H9 (cell line): ENCODE measurements around the gene IGFBP5. TPM values are rescaled to one million over a fixed set of nuclear protein-coding genes. Genes with fewer than 3 reads are reported as not detected.

ENCODE experiments used
- DNase-seq: peaks from one replicate; pipeline ENCODE4 v3.0.0-alpha.2; 2017
- H2AFZ ChIP-seq: one replicate; pipeline ENCODE4 v1.6.1; 2013; ENCODE audit warnings: mild to moderate bottlenecking, low read length, control low read depth, moderate library complexity
- H2AK5ac ChIP-seq: 2 replicates; pipeline ENCODE4 v1.6.1; 2013; ENCODE audit warnings: low read length, control low read depth, mixed read lengths; ENCODE audit not compliant: insufficient read length
- H2BK120ac ChIP-seq: one replicate; pipeline ENCODE4 v1.6.1; 2013; ENCODE audit warnings: low read depth, mild to moderate bottlenecking, low read length, control low read depth, inconsistent platforms; ENCODE audit not compliant: poor library complexity, severe bottlenecking
- H2BK12ac ChIP-seq: 2 replicates; pipeline ENCODE4 v1.6.1; 2013; ENCODE audit warnings: low read length, control low read depth, mixed read lengths, low read depth; ENCODE audit not compliant: insufficient read length
- H2BK15ac ChIP-seq: 2 replicates; pipeline ENCODE4 v1.6.1; 2013; ENCODE audit warnings: low read depth, low read length, control low read depth
- H2BK20ac ChIP-seq: one replicate; pipeline ENCODE4 v1.6.1; 2013; ENCODE audit warnings: low read depth, mild to moderate bottlenecking, low read length, control low read depth, inconsistent platforms; ENCODE audit not compliant: poor library complexity, severe bottlenecking
- H2BK5ac ChIP-seq: 2 replicates; pipeline ENCODE4 v1.6.1; 2013; ENCODE audit warnings: low read length, control low read depth, mixed read lengths; ENCODE audit not compliant: insufficient read length
- H3K14ac ChIP-seq: 2 replicates; pipeline ENCODE4 v1.6.1; 2013; ENCODE audit warnings: low read length, control low read depth; ENCODE audit not compliant: insufficient read depth
- H3K18ac ChIP-seq: 2 replicates; pipeline ENCODE4 v1.6.1; 2013; ENCODE audit warnings: low read depth, mild to moderate bottlenecking, mixed read lengths, low read length, control low read depth; ENCODE audit not compliant: insufficient read length
- H3K23ac ChIP-seq: 2 replicates; pipeline ENCODE4 v1.6.1; 2013; ENCODE audit warnings: low read length, control low read depth, mixed read lengths, low read depth; ENCODE audit not compliant: insufficient read length
- H3K23me2 ChIP-seq: 2 replicates; pipeline ENCODE4 v1.6.1; 2013; ENCODE audit warnings: low read depth, mild to moderate bottlenecking, mixed read lengths, low read length, control low read depth; ENCODE audit not compliant: insufficient read length, poor library complexity, severe bottlenecking
- H3K27ac ChIP-seq: 2 replicates; pipeline ENCODE4 v1.5.1; 2013; ENCODE audit warnings: low read length, control low read depth, mixed read lengths, low read depth; ENCODE audit not compliant: insufficient read length
- H3K27me3 ChIP-seq: 2 replicates; pipeline ENCODE4 v1.6.1; 2013; ENCODE audit warnings: low read length, control low read depth, inconsistent platforms; ENCODE audit not compliant: insufficient read depth
- H3K4ac ChIP-seq: 2 replicates; pipeline ENCODE4 v1.6.1; 2013; ENCODE audit warnings: low read depth, mild to moderate bottlenecking, control low read depth, inconsistent platforms, low read length, moderate library complexity
- H3K4me1 ChIP-seq: 2 replicates; pipeline ENCODE4 v1.6.1; 2013; ENCODE audit warnings: low read length, control low read depth, inconsistent platforms; ENCODE audit not compliant: insufficient read depth
- H3K4me2 ChIP-seq: 2 replicates; pipeline ENCODE4 v1.6.1; 2013; ENCODE audit warnings: low read length, control low read depth, mixed read lengths; ENCODE audit not compliant: insufficient read length, insufficient read depth
- H3K56ac ChIP-seq: 2 replicates; pipeline ENCODE4 v1.6.1; 2013; ENCODE audit warnings: low read depth, mild to moderate bottlenecking, mixed read lengths, low read length, control low read depth; ENCODE audit not compliant: insufficient read length
- H3K79me1 ChIP-seq: 2 replicates; pipeline ENCODE4 v1.6.1; 2013; ENCODE audit warnings: low read depth, mild to moderate bottlenecking, moderate library complexity, low read length, control low read depth, inconsistent platforms; ENCODE audit not compliant: insufficient read depth, poor library complexity, severe bottlenecking
- H3K79me2 ChIP-seq: 2 replicates; pipeline ENCODE4 v1.6.1; 2013; ENCODE audit warnings: low read length, control low read depth, inconsistent platforms; ENCODE audit not compliant: insufficient read depth
- H3K9ac ChIP-seq: 2 replicates; pipeline ENCODE4 v1.6.1; 2013; ENCODE audit warnings: low read length, control low read depth, mixed read lengths; ENCODE audit not compliant: insufficient read length; ENCODE audit errors: extremely low read depth
- H3K9me3 ChIP-seq: one replicate; pipeline ENCODE4 v1.6.1; 2013; ENCODE audit warnings: low read depth, low read length, inconsistent platforms; ENCODE audit not compliant: control insufficient read depth
- H3T11ph ChIP-seq: one replicate; pipeline ENCODE4 v1.6.1; 2013; ENCODE audit warnings: mild to moderate bottlenecking, low read length, control low read depth, inconsistent platforms
- H4K20me1 ChIP-seq: one replicate; pipeline ENCODE4 v1.6.1; 2013; ENCODE audit not compliant: control insufficient read depth, insufficient read length, insufficient read depth
- H4K5ac ChIP-seq: 2 replicates; pipeline ENCODE4 v1.6.1; 2013; ENCODE audit warnings: low read depth, mild to moderate bottlenecking, mixed read lengths, low read length, control low read depth; ENCODE audit not compliant: insufficient read length
- H4K8ac ChIP-seq: replicated peaks from 2 replicates; pipeline ENCODE4 v1.6.1; 2013; ENCODE audit warnings: low read length, control low read depth, mixed read lengths, low read depth; ENCODE audit not compliant: insufficient read length
- H4K91ac ChIP-seq: 2 replicates; pipeline ENCODE4 v1.6.1; 2013; ENCODE audit warnings: low read depth, mild to moderate bottlenecking, moderate library complexity, mixed read lengths, low read length, control low read depth; ENCODE audit not compliant: insufficient read length
- H3K27ac Mint-ChIP-seq, 3 experiments: 2 replicates in 2 of 3; 3 replicates in 1 of 3; pipeline ENCODE4 v1.8.0; 2020 to 2021; ENCODE audit warnings: mixed read lengths in 3 of 3, mild to moderate bottlenecking in 1 of 3, moderate library complexity in 1 of 3
- H3K27me3 Mint-ChIP-seq: 2 replicates; pipeline ENCODE4 v1.8.0; 2021; ENCODE audit warnings: low read depth, mild to moderate bottlenecking, moderate library complexity, mixed read lengths
- H3K36me3 Mint-ChIP-seq, 3 experiments: 2 replicates in 2 of 3; 3 replicates in 1 of 3; pipeline ENCODE4 v1.8.0; 2020 to 2021; ENCODE audit warnings: low read depth in 3 of 3, mixed read lengths in 3 of 3; ENCODE audit not compliant: insufficient read depth in 1 of 3
- H3K4me1 Mint-ChIP-seq, 2 experiments: 2 replicates each; pipeline ENCODE4 v1.8.0; 2020; ENCODE audit warnings: mixed read lengths in 2 of 2
- H3K4me3 Mint-ChIP-seq, 2 experiments: 2 replicates in 1 of 2; 3 replicates in 1 of 2; pipeline ENCODE4 v1.8.0; 2020 to 2021; ENCODE audit warnings: mild to moderate bottlenecking in 2 of 2, mixed read lengths in 2 of 2, moderate library complexity in 1 of 2
- H3K9me3 Mint-ChIP-seq, 2 experiments: 2 replicates in 1 of 2; 3 replicates in 1 of 2; pipeline ENCODE4 v1.8.0; 2020; ENCODE audit warnings: mild to moderate bottlenecking in 2 of 2, mixed read lengths in 2 of 2, moderate library complexity in 1 of 2
- CTCF ChIP-seq: fragments of 200-600 bp; sonication (generic); conservative IDR thresholded peaks from 3 replicates; pipeline ENCODE4 v1.8.0; 2021; ENCODE audit warnings: antibody characterized with exemption, mild to moderate bottlenecking
- WGBS: extraction: QIAGEN DNeasy Blood & Tissue Kit; methylation state at CpG from one replicate; pipeline ENCODE4 v1.1.7; 2013; ENCODE audit warnings: missing lambda C conversion rate, low lambda C conversion rate, mixed read lengths; ENCODE audit not compliant: insufficient read length; ENCODE audit errors: extremely low coverage; 5-methylcytosine and 5-hydroxymethylcytosine counted together
- total RNA-seq: library from RNA; stranded (reverse); gene quantifications from 2 replicates; pipeline ENCODE4 v1.2.1, GENCODE V29; 2021

IGFBP5 gene
- total RNA-seq, 1 experiment from 2014 or later = 0.90 TPM

GRCh38 chr2:216671791-216672343 lies 23.5 kb downstream of the IGFBP5 start:
- Histone ChIP-seq H3K56ac (no peak overlapping the region), H3K27me3 (no peaks in the 10 kb centered on the region), H3K4me2 (no peak overlapping the region), H3K4me1 (no peaks in the 10 kb centered on the region; the same call in 1 of the 2 replicates), H2BK5ac (no peak overlapping the region), H4K8ac (no peak overlapping the region), H2BK12ac (no peak overlapping the region), H3K18ac (no peak overlapping the region), H3T11ph (no peak overlapping the region), H2AFZ (no peak overlapping the region), H3K23ac (no peak overlapping the region), H3K9me3 (no peaks in the 10 kb centered on the region), H4K20me1 (no peaks in the 10 kb centered on the region), H3K4ac (no peak overlapping the region), H2AK5ac (no peak overlapping the region), H3K23me2 (peaks cover 3% of the 10 kb centered on the region), H3K79me1 (no peaks in the 10 kb centered on the region), H2BK20ac (no peak overlapping the region), H2BK120ac (no peak overlapping the region), H3K14ac (no peak overlapping the region), H3K9ac (no peak overlapping the region), H4K91ac (no peak overlapping the region), H4K5ac (no peak overlapping the region), H2BK15ac (no peak overlapping the region), H3K79me2 (no peaks in the 10 kb centered on the region), H3K27ac (no peak overlapping the region)
- no peaks in the 10 kb centered on the region for H3K36me3 Mint-ChIP-seq
- no peak for DNase-seq
- peaks cover 5% of the 10 kb centered on the region for H3K27me3 Mint-ChIP-seq
- no CpG with 5 or more reads among the region's 12 CpGs for WGBS
- no peak for TF ChIP-seq CTCF
- H3K27ac Mint-ChIP-seq = no peak overlapping the region
- H3K4me3 Mint-ChIP-seq = no peak overlapping the region
- H3K4me1 Mint-ChIP-seq = no peaks in the 10 kb centered on the region
- no peaks in the 10 kb centered on the region for H3K9me3 Mint-ChIP-seq
